HG02763 (cell line): ENCODE data around the gene UBN1.

Source experiments
- ATAC-seq: cut with Tn5 transposase; IDR thresholded peaks from one replicate; pipeline ENCODE4 v1.9.1; 2021; ENCODE audit warnings: mild to moderate bottlenecking, moderate library complexity; ENCODE audit not compliant: unreplicated experiment

Gene UBN1

GRCh38 chr16:4859900-4860255 is 12.6 kb downstream of the UBN1 start:
- ATAC-seq = no peak

- ATAC-seq = no peak
These were observed 13.6 kb downstream of the UBN1 start for GRCh38 chr16:4860727-4861342.

GRCh38 chr16:4862639-4863038 is 15.4 kb downstream of the UBN1 start:
- no peak for ATAC-seq

- no peak for ATAC-seq
These were observed 17.4 kb downstream of the UBN1 start for GRCh38 chr16:4864728-4865127.

- ATAC-seq = no peak
These were observed 18.1 kb downstream of the UBN1 start for GRCh38 chr16:4865231-4865860.

GRCh38 chr16:4866586-4866985 is 19.3 kb downstream of the UBN1 start:
- ATAC-seq = no peak

- no peak for ATAC-seq
These were observed 20.7 kb downstream of the UBN1 start for GRCh38 chr16:4868026-4868425.

GRCh38 chr16:4868535-4868934 is 21.3 kb downstream of the UBN1 start:
- ATAC-seq = no peak

GRCh38 chr16:4869147-4869805 is 22.0 kb downstream of the UBN1 start:
- ATAC-seq = no peak

GRCh38 chr16:4870138-4870671 is 22.9 kb downstream of the UBN1 start:
- ATAC-seq = no peak

GRCh38 chr16:4871071-4871470 is 23.8 kb downstream of the UBN1 start:
- ATAC-seq = no peak

GRCh38 chr16:4873091-4873490 is 25.8 kb downstream of the UBN1 start:
- ATAC-seq = no peak

GRCh38 chr16:4874666-4875065 is 27.4 kb downstream of the UBN1 start:
- ATAC-seq = no peak

GRCh38 chr16:4876646-4877379 is 29.5 kb downstream of the UBN1 start:
- ATAC-seq = no peak

GRCh38 chr16:4877380-4877685 is 30.1 kb downstream of the UBN1 start:
- no peak for ATAC-seq

- no peak for ATAC-seq
These were observed 31.8 kb downstream of the UBN1 start for GRCh38 chr16:4879049-4879448.

GRCh38 chr16:4880006-4880580 is 32.8 kb downstream of the UBN1 start:
- no peak for ATAC-seq

GRCh38 chr16:4882000-4882632 is 34.8 kb downstream of the UBN1 start:
- ATAC-seq = no peak

GRCh38 chr16:4882633-4883285 is 35.5 kb downstream of the UBN1 start:
- no peak for ATAC-seq

GRCh38 chr16:4883501-4883900 is 36.2 kb downstream of the UBN1 start:
- no peak for ATAC-seq
